Colonic mucosa (tissue), 4 donors: ENCODE results near the gene ARHGEF19. TPM values are rescaled to one million over a fixed set of nuclear protein-coding genes. Genes with fewer than 3 reads are reported as not detected.
"Not testable (repeated sequence)": the region's sequence is repeated elsewhere in the genome, so short reads cannot be mapped to it uniquely, and the experiment has no call there.

Experiments used
- DNase-seq: peaks from one replicate; pipeline ENCODE4 v3.0.0-alpha.2; 2020
- H3K27ac ChIP-seq: fragments of 200-600 bp; one replicate; pipeline ENCODE4 v1.8.0; 2021
- H3K27me3 ChIP-seq: fragments of 200-600 bp; one replicate; pipeline ENCODE4 v1.8.0; 2021
- H3K36me3 ChIP-seq: fragments of 200-600 bp; one replicate; pipeline ENCODE4 v1.8.0; 2021
- H3K4me1 ChIP-seq: fragments of 200-600 bp; one replicate; pipeline ENCODE4 v1.8.0; 2021; ENCODE audit warnings: mild to moderate bottlenecking
- H3K4me3 ChIP-seq: fragments of 200-600 bp; one replicate; pipeline ENCODE4 v1.8.0; 2021
- H3K9ac ChIP-seq, 2 donors: one replicate each; pipeline ENCODE4 v1.7.0; 2013; ENCODE audit warnings: control low read depth in 2 of 2, low read depth in 2 of 2, low read length in 2 of 2
- H3K9me3 ChIP-seq: fragments of 200-600 bp; one replicate; pipeline ENCODE4 v1.8.0; 2021
- CTCF ChIP-seq: fragments of 200-600 bp; IDR thresholded peaks from one replicate; pipeline ENCODE4 v1.8.0; 2022; ENCODE audit warnings: antibody characterized with exemption, mild to moderate bottlenecking
- intact Hi-C: fragments of 100-400 bp; cut with DNase I; formaldehyde crosslinking; loops from one replicate; pipeline ENCODE4 v1.14.1; 2022
- total RNA-seq, 2 donors: library from RNA; stranded (reverse); fragmentation: NEBNext Ultra II Directional in 1 of 2; extraction: Animal tissue kit (Norgen Biotek cat#: 25700) in 1 of 2; gene quantifications; one replicate each; pipeline ENCODE4 v1.2.1, GENCODE V29; 2021
- donor health status: healthy.
- donor health status: DM: no; HTN: no; CAD: no.
- donor health status: DM: no; HTN: no; CAD: no.

Gene ARHGEF19
- total RNA-seq, 2 donors from 2014 or later, result 5.8 to 9.0 TPM

- no peak overlapping the region for H3K4me3 ChIP-seq
- intact Hi-C loops, result no loop called here
- no peak overlapping the region for H3K9ac ChIP-seq
- no peaks in the 10 kb centered on the region for H3K9me3 ChIP-seq
- H3K36me3 ChIP-seq, result no peaks in the 10 kb centered on the region
- TF ChIP-seq CTCF, result no peak
- H3K27me3 ChIP-seq, result peaks cover 11% of the 10 kb centered on the region
- H3K4me1 ChIP-seq, result no peaks in the 10 kb centered on the region
- no peak for DNase-seq
- H3K27ac ChIP-seq, result no peak overlapping the region
Measured at GRCh38 chr1:16224472-16224871, 12.0 kb upstream of the ARHGEF19 start.

GRCh38 chr1:16222716-16223115 lies 10.3 kb upstream of the ARHGEF19 start:
- H3K36me3 ChIP-seq, H3K27ac ChIP-seq, H3K27me3 ChIP-seq, H3K9me3 ChIP-seq, H3K4me3 ChIP-seq, intact Hi-C loops, H3K4me1 ChIP-seq, H3K9ac ChIP-seq, DNase-seq: not testable (repeated sequence)

- no peak for DNase-seq
- H3K36me3 ChIP-seq, result no peaks in the 10 kb centered on the region
- H3K9ac ChIP-seq, result no peak overlapping the region
- TF ChIP-seq CTCF, result no peak
- no peak overlapping the region for H3K27ac ChIP-seq
- no peaks in the 10 kb centered on the region for H3K9me3 ChIP-seq
- H3K27me3 ChIP-seq, result no peaks in the 10 kb centered on the region
- H3K4me1 ChIP-seq, result peaks cover 2% of the 10 kb centered on the region
- H3K4me3 ChIP-seq, result no peak overlapping the region
- intact Hi-C loops, result no loop called here
Measured at GRCh38 chr1:16221499-16221898, 9.0 kb upstream of the ARHGEF19 start.

GRCh38 chr1:16219968-16220500 lies 7.6 kb upstream of the ARHGEF19 start:
- DNase-seq, result no peak
- no peaks in the 10 kb centered on the region for H3K9me3 ChIP-seq
- TF ChIP-seq CTCF, result no peak
- H3K4me1 ChIP-seq, result peaks cover 6% of the 10 kb centered on the region
- no peaks in the 10 kb centered on the region for H3K27me3 ChIP-seq
- intact Hi-C loops, result no loop called here
- H3K36me3 ChIP-seq, result no peaks in the 10 kb centered on the region
- H3K27ac ChIP-seq, result peak overlapping the region; percentile 14
- no peak overlapping the region for H3K4me3 ChIP-seq
- H3K9ac ChIP-seq, result no peak overlapping the region

- H3K4me1 ChIP-seq, result peaks cover 6% of the 10 kb centered on the region
- no peaks in the 10 kb centered on the region for H3K36me3 ChIP-seq
- no peak overlapping the region for H3K4me3 ChIP-seq
- no peaks in the 10 kb centered on the region for H3K27me3 ChIP-seq
- DNase-seq, result no peak
- no peaks in the 10 kb centered on the region for H3K9me3 ChIP-seq
- intact Hi-C loops, result no loop called here
- peak overlapping the region in 1 of 2 donors; percentile 74 for H3K9ac ChIP-seq
- no peak for TF ChIP-seq CTCF
- H3K27ac ChIP-seq, result peak overlapping the region; percentile 82
Measured at GRCh38 chr1:16218674-16219071, 6.2 kb upstream of the ARHGEF19 start.

GRCh38 chr1:16218014-16218673 lies 5.7 kb upstream of the ARHGEF19 start:
- DNase-seq, result peak; percentile 67
- Histone ChIP-seq H3K4me1 (peaks cover 6% of the 10 kb centered on the region), H3K27ac (peak overlapping the region; percentile 82), H3K9me3 (no peaks in the 10 kb centered on the region), H3K9ac (peak overlapping the region; percentile 46 to 74), H3K4me3 (peak overlapping the region; percentile 39), H3K36me3 (no peaks in the 10 kb centered on the region), H3K27me3 (no peaks in the 10 kb centered on the region)
- no peak for TF ChIP-seq CTCF
- intact Hi-C loops, result no loop called here
